Measurements from ENCODE around the gene MAP9. TPM values are rescaled to one million over a fixed set of nuclear protein-coding genes. Genes with fewer than 3 reads are reported as not detected.
A peak's percentile ranks its signal among the peaks of the same experiment; 100 is the strongest.

MAP9 gene
- total and polyA plus RNA-seq, 2 of the 4 experiments (the other 2 are of a cell fraction) = 4.0 to 6.6 TPM

DNA sequence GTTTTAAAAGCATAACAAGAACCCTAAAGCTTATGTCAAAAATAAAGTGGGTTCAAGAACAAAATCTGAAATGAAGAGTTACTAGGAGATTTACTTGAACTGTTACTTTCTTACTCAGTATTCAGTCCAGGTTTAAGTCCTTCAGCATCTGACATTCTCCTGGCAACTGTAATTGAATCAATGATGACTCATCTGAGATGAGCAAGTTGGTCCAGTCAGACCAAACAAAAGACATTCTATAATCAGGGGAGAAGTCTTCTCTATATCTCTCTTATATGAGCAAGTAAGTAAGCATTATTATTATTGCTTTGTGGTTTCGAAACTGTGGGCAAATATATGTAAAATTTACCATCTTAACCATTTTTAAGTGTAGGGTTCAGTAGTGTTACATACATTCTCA lies 34.6 kb downstream of the MAP9 start:
- Histone ChIP-seq H2AK9ac (replicated peaks; ENCODE audit: low read depth, low read length, poor library complexity) (no peak overlapping the region), H3K4me2 (ENCODE audit: low read depth, low read length) (no peak overlapping the region), H3K4me1 (ENCODE audit: control insufficient read depth, insufficient read depth, low read length) (no peaks in the 10 kb centered on the region), H4K5ac (ENCODE audit: low read depth, low read length) (no peak overlapping the region), H2AFZ (replicated peaks; ENCODE audit: low read length, poor library complexity) (no peak overlapping the region), H2BK120ac (ENCODE audit: low read depth, low read length) (no peak overlapping the region), H3K18ac (ENCODE audit: low read depth, low read length) (no peak overlapping the region), H2BK20ac (ENCODE audit: low read depth, low read length) (no peak overlapping the region), H3K4me3 (ENCODE audit: insufficient read depth, low read depth, low read length) (no peak overlapping the region), H3K27me3 (ENCODE audit: control insufficient read depth, insufficient read depth, low read length) (no peaks in the 10 kb centered on the region), H3K23ac (ENCODE audit: low read depth, low read length) (no peak overlapping the region), H3K56ac (ENCODE audit: extremely low read depth, insufficient read depth, low read length) (no peak overlapping the region), H3K14ac (replicated peaks; ENCODE audit: low read depth, low read length) (no peak overlapping the region), H2AK5ac (ENCODE audit: low read depth, low read length) (no peak overlapping the region), H2BK5ac (ENCODE audit: low read depth, low read length, poor library complexity, severe bottlenecking) (no peak overlapping the region), H4K20me1 (ENCODE audit: insufficient read depth, low read length) (no peaks in the 10 kb centered on the region), H2BK15ac (ENCODE audit: low read depth, low read length) (no peak overlapping the region), H3K4ac (ENCODE audit: low read depth, low read length) (no peak overlapping the region), H3K79me1 (ENCODE audit: low read depth in 1 of 2, low read length in 2 of 2) (no peaks in the 10 kb centered on the region), H3K36me3 (ENCODE audit: control insufficient read depth, insufficient read depth, low read length) (no peaks in the 10 kb centered on the region), H3K9me1 (ENCODE audit: insufficient read depth, low read length) (no peaks in the 10 kb centered on the region), H4K91ac (ENCODE audit: insufficient read depth, low read depth, low read length) (no peak overlapping the region), H3K9me3 (ENCODE audit: control insufficient read depth, insufficient read depth, low read length) (no peaks in the 10 kb centered on the region), H4K8ac (ENCODE audit: low read depth in 2 of 2, low read length in 2 of 2) (no peak overlapping the region), H3K9ac (ENCODE audit: low read depth, low read length) (no peak overlapping the region), H3K27ac (ENCODE audit: insufficient read depth, low read length) (no peak overlapping the region)
- CTCF ChIA-PET = no interaction called here
- in situ Hi-C loops (cut with MboI; ENCODE audit: low sequenced_read_pairs) (no loop called here), dilution Hi-C loops (cut with HindIII; ENCODE audit: low sequenced_read_pairs, unreplicated experiment) (no loop called here), intact Hi-C loops (cut with micrococcal nuclease) (no loop called here)
- TF ChIP-seq FOS (IDR thresholded peaks at IDR 0.05; ENCODE audit: low read depth, low read length) = peak; percentile 57; the same call in 1 of the 2 replicates
- TF ChIP-seq CEBPB (IDR thresholded peaks at IDR 0.05; ENCODE audit: low read depth, low read length) = 0 out of 2 replicates have a peak, but pooled peaks have one; percentile 18
- TF ChIP-seq MAZ (IDR thresholded peaks at IDR 0.05; ENCODE audit: borderline replicate concordance, low read depth, low read length) = no peak
- peak; percentile 10; the same call in 1 of the 2 replicates for TF ChIP-seq RFX5 (IDR thresholded peaks at IDR 0.05; ENCODE audit: low read depth, low read length)
- POLR2A ChIA-PET (ENCODE audit: unreplicated experiment) = no interaction called here
- peak; percentile 79 for DNase-seq
- no CpG with 5 or more reads among the region's 1 CpG for WGBS, 2 experiments (ENCODE audit: extremely low coverage in 2 of 2, insufficient read length in 1 of 2)
- BruUV-seq (replicated peaks) = no TSS peak
- ATAC-seq (ENCODE audit: low read depth) = peak; percentile 48; the same call in 1 of the 2 replicates
